Hematopoietic multipotent progenitor cell treated with erythropoietin and hydrocortisone succinate and interleukin-3 and kit ligand, for 6 days (in vitro differentiated cells): ENCODE measurements around the gene CMYA5.

ENCODE experiments used
- DNase-seq: peaks from one replicate; pipeline ENCODE4 v3.0.0-alpha.2; 2015

The CMYA5 gene

DNA sequence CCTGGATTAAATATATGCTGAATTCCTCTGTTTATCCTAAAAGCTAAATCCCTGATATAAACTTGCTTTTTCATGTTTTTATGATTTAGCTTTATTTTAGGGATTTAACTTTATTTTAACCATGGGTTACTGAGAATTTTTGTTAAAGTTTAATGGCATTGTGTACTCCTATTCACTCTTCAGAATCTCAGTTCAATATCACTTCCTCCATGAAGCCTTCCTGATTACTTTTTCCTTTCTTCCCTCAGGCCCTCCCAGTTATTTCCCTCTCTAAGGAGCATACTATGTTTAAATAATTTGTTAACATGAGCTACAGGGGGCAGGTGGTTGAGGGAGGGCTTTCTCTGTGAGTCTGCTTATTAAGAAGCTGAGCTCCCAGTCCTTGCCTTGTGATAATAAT, 151.5 kb downstream of the CMYA5 start:
- no peak for DNase-seq

DNA sequence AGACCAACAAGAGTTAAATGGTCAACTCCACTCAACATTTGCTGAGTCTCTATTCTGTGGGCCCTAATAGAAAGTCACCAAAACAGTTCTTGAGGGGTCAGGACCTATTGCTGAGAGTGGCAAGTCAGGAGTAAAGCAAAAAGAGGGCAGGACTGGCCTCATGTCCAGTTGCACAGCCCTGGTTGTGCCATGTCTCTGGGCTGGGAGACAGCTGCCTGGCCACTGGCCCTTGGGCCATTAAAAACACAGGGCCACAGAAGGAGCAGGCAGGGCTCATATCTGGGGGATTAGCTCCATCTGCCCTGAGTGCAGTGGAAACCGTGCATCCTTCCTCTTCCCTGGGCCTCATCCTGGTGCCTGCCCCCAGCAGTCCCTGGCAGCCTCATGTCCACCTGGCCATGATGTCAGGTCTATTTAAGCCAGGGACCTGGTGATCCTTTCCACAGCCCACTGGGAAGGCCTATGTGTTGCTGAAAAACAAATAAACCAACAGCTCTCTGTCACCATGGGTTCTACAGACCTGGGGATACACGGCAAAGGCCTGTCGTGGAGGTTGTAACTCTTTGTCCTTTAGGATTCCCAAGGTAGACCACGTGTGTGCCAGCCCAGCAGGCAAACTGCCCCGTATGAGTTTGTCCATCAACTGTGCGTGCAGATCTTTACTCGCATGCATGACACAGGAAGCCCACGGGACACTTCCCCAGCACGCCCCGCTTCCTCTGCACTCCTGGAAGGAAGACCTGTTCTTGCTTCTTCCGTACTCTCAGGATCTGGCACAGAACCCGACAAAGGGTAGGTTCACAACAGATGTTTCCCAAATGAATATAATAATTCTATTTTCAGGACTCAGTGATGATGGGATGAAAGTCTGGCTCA, 152.6 kb downstream of the CMYA5 start:
- DNase-seq, result no peak

DNA sequence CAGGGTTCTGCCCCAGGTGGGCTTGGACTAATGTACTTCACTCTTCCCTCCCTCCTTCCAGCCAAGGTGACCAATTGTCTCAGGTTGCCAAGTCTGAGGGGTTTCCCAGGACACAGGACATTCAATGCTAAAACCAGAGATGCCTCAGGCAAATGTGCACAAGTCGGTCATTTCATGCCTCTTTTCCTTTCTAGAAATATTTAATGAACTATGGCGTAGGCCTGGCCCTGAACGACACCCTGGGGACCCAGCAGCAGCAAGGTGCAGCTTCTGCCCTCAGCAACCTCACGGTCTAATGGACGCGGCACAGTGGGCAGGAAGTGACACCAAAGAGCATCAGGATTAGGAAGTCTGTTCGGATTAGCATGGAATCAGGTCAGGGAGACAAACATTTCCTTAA, 153.4 kb downstream of the CMYA5 start:
- no peak for DNase-seq

DNA sequence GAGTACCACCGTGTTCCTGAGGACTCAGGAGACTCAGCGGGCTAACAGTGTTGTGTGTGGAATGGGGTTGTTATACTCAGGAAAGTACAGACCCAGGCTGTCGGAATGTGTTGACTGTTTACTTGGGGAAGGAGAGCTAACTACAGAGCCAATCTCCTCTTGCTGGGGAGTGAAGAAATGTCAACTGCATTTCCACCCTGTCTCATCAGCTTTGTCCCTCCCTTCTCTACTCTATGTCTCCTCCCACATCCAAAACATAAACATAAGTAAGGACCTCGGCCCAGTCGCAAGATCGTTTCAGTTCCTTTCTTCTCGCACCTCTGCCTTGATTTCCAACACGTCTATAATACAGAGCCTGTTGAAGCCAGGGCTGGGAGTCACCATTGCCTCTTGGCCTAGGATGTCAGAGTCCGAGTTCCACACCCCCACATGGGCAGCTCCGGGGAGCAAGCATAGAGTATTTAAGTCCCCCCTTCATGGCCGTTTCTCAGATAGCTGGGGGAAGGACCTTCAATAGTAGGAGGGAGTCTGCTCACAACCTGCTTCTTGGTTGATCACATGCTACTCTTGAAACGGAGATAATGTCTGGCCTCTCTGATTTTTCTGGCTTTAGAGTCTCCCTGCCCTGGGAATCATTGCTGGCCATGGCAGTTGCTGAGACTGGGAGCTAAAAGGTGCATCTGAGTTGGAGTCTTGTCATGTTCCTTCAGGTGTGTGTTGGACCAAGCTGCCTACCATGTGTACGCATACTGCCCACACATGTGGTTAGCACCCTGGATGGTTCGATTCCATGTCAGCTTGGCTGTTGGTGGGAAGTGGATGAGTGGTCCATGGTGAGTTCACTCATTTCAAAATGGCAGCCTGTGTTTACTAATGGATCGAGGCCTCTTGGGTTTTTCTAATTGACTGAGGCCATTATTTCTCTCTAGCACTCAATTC, 154.1 kb downstream of the CMYA5 start:
- DNase-seq, result no peak

DNA sequence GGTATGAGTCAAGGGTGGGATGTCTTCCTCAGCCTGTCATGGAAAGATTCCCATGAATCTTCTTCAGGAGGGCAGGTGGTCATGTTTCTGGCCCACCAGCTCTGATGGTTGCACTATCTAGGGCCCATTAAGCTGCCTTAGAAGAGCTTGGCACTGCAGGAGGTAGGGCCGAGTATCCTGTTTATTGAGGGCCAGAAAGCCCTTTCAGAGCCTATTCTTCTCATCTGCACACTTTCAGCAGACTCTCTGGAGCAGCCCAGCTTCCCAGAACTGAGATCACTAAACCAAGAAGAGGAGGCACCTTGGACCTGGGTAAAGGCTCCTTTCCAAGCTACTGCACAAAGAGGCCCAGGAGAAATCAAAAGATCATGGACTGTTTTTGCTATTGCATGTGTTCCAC, 154.9 kb downstream of the CMYA5 start:
- DNase-seq, result no peak

DNA sequence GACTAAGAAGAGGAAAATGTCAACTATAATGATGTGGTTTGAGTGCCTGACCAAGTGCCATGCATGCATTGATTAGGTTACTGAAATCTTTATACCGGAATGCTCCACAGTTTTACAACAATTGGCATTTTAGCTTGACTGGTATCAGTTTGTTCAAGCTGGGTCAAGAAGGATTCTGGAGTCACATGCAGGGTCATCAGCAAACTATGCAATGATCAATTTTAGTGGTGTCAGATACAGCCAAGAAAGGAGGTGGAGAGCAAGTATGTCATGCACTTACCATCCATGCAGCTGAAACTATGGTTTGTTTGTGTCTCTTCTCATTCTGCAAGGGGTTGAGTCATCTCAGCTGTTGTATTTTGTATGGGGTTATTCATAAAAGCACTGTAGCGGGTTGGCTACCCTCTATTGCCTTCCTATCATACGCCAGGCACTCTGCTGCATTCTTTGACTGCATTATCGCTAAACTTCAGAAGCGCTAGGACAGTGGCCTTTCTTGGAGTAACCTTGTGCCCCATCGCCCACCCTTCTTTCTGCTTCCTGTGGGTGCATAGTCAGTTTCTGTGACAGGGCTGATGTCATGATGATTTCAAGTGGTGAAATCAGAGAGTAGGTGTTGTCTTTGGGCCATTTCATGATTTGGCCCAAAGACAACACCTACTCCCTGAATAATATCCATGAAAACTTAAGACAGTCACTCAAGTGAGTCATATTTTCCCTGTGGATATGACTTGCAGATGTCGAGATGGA, 156.0 kb downstream of the CMYA5 start:
- DNase-seq, result no peak

DNA sequence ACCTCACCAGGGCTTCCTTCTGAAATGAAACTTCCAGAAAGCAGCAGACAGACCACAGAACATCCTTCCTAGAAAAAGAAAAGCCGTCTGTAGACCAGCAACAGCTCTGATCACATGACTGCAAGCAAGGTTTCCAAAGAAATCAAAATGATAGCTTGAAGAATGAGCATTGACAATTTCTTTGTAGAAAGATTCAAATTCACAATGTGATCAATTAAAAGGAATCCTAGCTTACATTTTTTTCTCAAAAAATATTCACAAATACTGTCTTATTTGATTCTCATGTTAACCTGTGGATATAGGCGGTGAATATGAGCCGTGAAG, 156.5 kb downstream of the CMYA5 start:
- no peak for DNase-seq

DNA sequence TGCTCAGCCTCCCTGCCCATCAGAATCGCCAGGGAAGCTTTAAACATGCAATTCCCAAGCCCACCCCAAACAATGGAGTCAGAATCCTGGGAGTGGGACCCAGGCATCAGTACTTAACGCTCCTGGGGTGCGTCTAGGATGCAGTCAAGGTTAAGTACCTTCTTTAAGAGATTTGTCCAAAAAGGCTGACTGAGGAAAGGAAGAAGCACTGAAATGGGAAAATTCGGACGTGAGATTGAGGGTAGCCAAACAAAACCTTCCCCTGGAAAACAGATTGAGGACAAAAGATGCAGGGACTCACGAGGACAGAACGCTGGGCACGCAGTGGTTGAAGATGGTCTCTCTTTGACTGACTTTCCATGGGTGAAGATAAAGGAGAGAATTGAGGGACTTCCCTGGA, 157.9 kb downstream of the CMYA5 start:
- no peak for DNase-seq

DNA sequence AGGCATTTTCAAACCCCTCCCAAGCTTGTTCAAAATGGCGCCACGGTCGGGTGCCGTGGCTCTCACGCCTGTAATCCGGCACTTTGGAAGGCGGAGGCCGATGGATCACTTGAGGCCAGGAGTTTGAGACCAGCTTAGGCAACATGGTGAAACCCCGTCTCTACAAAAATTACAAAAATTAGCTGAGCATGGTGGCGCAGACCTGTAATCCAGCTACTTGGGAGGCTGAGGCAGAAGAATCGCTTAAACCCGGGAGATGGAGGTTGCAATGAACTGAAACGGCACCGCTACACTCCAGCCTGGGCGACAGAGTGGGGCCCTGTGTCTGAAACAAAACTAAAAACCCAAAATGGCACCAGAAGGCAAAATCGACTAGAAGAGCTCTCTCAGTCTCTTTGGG, 159.4 kb downstream of the CMYA5 start:
- no peak for DNase-seq
